ENCODE measurements around the gene SLC9A7.
"Not testable (repeated sequence)": the region's sequence is repeated elsewhere in the genome, so short reads cannot be mapped to it uniquely, and the experiment has no call there.

SLC9A7 gene

DNA sequence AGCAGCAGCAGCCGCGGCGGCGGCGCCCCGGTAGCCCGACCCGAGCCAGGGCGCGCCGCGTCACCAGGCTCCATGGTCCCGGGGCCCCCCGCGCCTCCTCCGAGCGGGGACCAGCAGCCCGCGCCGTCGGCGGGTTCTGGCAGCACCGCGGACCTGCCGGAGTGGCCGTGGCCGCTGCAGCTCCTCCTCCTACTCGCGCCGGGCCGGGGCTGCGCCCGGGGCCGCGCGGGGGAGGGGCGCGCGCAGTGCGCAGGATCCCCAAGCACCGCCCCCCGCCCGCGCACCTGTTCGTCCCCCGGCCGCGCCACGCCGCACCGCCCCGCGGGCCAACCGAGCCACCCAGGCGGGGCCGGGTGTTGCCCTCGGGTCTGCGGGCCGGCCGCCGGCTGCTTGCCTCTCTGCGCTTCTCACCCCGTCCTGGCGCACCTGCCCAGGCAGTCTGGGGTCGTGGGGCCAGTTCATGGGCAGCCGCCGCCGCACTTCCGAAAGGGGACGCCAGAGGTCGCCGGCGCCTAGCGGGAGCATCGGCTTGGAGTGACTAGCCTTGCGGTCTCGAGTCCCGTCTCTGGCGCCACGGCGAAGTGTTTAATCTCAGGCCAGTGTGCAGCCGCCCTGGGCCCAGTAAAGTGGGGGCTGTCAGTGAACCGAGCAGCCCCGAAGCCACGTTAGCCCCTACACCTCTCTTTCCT lies at the start of gene SLC9A7:
Gene SLC9A7 (minus strand): TSS at position 163 of the 689 bp plus-strand sequence. CDS start 89 bp downstream, at position 74.
- peak; percentile 73 for DNase-seq (ENCODE audit: low read depth)

DNA sequence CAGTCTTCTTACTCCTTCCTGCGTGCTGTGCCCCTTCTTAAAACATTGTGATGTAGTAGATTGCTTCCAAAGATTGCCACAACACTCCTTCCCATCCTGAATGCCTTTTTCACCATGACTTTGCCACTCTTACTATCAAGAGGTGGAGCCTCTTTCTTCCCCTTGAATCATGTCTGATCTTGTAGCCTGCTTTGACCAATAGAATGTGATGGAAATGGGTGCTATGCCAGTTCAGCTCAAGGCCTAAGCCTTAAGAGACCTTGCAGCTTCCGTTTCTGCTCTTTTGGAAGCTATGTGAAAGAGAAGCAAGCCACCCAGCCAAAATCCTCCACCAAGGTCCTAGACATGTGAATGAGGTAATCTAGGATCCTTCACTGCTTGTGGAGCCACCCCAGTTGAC lies 46.4 kb upstream of the SLC9A7 start:
- DNase-seq (ENCODE audit: low read depth), result no peak

DNA sequence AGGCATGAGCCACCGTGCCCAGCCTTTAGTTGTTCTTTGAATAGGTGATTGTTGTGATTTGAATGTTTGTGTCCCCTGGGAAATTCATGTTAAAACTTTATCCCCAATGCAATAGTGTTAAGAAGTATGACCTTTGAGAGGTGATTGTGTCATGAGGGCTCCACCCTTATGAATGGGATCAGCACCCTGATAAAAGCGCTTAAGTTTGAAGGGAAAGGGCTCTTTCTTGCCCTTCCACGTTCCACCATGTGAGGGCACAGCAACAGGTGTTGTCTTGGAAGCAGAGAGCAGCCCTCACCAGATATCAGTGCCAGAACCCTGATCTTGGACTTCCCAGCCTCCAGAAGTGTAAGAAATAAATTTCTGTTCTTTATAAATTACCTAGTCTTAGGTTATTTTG lies 44.2 kb upstream of the SLC9A7 start:
- DNase-seq (ENCODE audit: low read depth), result no peak

DNA sequence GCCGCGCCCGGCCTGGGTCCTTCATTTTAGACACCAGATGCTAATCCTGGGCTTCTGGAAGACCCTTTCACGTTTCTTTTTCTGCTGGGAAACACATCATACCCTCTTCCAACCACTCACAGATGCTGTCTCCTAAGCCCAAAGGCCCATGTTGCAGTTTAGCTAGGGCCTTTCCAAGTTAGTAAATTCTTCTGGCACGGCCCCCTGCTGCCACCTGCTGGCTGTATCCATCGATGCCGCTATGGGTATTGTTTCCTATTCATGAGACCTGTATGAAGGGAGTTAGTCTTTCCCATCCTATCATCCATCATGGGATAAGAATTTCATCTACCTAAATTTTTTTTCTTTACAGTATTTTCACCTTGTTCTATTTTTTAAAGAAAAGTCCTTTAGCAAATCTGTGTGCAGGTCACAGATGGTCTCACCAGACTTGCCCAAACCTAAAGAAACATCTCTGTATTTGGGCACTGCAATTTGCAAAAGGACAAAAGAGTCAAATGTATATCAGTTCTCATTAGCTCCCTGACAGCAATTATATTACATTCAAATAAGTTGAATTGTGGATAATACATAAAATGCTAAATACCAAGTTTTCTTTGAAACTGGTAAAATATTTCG lies 37.8 kb upstream of the SLC9A7 start:
- DNase-seq (ENCODE audit: low read depth), result peak; percentile 71

DNA sequence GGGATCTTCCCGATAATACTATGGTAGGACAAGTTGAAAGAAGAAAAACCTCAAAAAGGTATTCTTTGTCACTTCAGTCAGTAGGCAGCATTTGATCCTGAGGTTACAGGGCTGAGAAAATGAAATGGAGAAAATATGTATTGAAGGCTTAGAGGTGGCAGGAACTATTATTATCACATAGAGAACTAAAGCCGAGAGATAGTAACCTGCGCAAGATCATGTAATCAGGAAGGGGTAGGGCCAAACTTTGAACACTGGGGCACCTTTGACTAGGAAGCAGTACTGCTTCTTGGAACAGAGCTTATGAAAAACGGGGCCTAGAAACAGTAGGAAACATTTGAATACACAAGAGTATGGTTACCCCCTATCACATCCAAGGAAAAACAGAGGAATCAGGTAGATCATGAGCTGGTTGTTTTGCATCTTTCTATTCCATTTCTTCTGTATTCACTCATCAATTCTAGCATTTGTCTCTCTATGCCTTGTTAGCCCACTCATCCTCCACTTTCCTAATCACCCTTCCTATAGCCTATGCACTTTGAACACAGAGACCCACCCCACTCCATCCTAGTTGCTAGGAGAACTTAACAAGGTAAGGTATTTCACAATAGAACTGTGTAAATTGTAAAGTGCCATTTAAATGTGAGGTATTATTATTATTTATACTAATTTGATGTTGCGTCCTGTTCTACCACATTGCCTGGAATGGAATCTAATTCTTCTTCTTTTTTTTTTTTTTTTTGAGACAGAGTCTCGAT lies 34.6 kb upstream of the SLC9A7 start:
- DNase-seq (ENCODE audit: low read depth), result no peak

DNA sequence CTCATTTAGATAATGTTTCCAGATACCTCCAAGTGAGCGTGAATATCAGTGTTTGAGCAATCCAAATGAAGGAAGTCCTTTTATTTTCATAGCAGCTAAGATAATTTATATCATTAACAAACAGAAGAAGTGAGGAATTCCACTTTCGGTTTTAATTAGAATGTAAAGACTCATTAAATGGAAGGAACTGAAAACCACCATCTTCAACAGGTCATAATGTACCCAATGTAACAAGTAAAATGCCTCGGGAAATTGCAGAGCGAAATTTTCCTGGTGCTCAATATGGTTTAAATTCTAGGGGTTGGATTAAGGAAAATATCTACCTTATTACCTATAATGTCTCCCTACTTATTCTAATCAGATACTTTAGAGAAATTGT lies 33.9 kb upstream of the SLC9A7 start:
- no peak for DNase-seq (ENCODE audit: low read depth)

DNA sequence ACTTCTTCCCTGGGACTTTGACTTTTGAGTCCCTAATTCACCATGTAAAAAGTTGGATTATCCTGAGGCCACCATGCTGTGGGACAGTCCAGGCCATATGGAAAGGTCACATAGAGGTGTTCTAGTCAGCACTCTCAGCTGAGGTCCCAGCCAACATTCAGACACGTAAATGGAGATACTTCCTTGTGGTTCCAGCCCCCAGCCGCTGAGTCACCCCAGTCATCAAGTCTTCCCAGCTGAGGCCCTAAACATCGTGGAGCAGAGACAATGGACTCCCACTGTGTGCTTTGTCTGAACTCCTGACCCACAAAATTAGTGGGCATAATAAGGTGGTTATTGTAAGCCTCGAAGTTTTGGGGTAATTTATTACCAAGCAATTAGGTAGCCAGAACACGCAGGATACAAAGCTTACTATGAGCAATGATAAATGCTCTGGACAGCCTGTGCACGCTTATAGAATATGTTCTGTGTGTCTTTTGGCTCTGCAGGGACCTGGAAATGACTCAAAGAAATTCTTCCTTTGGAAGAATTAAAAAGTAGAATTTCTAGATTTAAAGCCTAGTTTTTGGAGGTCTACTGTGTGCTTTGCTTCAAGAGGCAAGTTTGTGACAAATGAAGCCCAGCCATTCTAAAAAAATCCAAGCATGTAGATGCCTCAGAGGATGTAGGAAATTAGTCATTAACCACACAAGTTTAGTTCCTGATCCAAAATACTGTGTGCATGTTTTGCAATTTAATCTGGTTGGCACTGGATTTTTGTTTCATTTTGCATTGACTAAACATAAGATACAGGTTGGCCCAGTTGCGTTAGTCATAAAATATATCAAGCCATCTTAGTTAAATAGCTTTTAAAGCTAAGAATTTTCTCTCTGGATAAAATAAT lies 33.2 kb upstream of the SLC9A7 start:
- peak; percentile 93 for DNase-seq (ENCODE audit: low read depth)

DNA sequence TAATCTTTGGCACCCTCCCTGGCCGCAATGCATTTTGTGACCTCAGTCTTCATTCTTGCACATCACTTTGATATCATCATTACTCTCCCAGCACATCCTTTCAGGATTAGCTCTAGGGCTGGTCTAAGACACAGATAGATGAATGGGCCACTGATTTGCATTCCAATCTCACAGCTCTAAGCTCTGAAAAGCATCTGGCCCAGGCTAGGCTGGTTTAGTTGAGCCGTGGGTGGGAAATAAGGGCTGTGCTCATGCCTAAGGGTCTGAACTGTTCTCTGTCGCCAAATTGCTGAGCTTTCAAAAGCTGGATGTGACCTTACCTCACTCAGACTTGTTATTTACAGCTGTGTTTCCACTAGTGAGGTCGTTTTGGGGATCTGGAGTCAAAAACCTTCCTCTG lies 30.0 kb upstream of the SLC9A7 start:
- peak; percentile 70 for DNase-seq (ENCODE audit: low read depth)

DNA sequence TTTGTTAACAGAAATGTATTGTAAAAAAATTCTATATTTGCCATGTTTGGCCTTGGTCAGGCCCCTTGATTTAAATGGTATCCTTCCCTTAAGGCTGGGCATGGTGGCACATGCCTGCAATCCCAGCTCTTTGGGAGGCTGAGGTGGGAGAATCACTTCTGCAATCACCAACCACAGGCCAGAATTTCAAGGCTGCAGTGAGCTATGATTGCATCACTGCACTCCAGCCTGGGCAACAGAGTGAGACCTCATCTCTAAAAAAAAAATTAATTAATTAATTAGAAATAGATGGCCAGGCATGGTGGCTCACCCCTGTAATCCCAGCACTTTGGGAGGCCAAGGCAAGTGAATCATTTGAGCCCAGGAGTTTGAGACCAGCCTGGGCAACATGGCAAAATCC lies 25.5 kb upstream of the SLC9A7 start:
- not testable (repeated sequence) for DNase-seq (ENCODE audit: low read depth)

DNA sequence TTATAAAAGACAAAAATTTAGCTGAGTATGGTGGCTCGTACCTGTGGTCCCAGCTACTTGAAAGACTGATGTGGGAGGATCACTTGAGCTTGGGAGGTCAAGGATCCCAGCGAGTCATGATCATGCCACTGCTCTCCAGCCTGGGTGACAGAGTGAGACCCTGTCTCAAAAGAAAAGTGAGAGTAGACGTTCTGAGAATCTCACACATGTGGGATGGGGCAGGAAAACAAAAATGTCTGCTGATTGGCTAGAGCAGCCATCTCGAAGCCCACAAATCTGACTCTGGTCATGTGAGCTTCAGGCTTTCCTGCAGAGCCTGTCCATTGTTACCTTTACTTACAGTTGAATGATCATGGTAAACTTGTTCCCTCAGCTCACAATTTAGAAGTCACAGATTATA lies 23.1 kb upstream of the SLC9A7 start:
- DNase-seq (ENCODE audit: low read depth), result no peak

DNA sequence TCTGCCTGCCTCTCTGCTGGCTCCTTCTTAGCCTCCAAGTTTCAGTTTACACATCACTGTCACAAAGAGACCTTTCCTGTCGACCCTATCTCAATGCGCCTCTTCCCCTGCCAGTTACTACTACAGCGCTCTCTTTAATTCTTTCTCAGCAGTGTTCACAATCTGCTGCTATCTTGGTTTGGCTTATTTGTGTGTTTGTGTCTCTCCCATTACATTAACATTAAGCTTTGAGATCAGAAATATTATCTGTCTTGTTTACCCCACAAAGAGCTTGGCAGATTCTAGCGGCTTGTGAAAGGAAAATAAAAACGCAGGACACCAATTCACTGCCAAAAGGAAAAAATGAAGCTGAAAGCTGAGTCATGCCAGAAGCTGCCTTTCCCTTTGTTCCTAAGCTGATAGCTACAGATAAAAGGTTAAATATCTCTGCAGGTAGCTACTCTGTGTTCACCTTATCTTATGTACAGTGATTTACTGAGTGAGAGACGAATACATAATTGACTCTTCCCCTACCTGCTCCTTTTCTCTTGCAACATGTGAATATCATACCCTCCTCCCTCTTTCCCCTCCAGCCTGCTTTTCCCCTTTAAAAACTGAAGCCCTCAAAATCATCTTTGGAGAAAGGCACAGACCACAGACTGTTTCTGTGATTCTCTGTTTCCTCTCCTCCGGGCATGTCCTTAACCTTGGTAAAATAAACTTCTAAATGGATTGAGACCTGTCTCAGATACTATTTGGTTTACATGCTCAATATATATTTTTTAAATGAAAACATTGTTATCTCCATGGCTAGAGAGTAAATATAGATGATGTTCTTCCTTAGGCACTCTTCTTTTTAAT lies 19.3 kb upstream of the SLC9A7 start:
- DNase-seq (ENCODE audit: low read depth), result peak; percentile 66

DNA sequence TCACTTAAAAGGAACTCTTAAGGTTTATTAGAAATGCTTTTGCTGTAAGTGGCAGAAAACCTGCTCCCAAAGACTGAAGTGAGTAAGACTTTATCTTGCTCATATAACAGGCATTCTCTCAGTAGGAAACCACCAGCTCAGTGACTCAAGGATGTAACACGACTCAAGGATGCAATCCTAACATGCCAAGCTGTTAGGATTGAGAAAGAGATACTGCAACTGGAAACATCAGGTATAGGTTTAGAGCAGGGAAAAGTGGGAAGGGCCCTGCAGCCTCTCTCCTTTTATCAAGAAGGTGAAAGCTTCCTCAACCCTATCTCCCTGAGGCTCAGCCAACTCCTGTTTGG lies 11.9 kb upstream of the SLC9A7 start:
- peak; percentile 91 for DNase-seq (ENCODE audit: low read depth)

DNA sequence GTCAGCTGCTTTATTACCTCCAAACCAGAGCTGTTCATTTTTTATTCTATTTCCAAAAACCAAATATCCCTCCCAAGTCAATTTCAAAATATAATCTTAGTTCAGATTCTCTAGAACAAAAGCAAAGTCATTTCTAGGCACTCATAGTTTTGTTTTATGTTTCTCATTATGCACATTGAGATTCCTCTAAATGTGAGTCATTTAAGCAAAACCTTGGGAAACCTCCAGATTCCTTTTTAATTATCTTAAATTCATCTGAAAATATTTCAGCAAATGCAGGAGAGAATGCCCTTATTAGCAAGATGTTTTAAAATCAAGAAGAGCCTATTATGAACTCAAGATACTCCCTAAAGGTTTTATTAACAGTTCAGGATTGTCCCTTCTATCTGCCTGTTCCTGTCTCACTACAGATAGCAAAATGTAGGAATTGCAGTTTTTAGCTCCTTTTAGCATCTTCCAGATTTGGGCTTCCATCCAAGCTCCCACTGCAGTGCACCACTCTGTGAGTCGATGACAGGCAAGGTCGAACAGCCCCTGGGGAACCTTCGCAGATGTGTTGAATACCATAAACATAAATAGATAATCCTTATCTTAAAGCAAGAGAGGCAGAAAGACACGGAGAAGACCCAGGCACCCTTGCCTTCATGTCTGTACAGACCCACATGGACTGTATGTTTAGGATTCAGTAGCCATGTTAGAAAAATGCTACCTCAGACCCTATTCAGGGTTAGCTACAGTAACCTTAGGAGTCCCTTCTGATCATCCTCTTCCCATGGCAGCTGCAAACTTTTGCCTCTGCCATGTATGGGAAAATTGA lies 11.3 kb upstream of the SLC9A7 start:
- DNase-seq (ENCODE audit: low read depth), result peak; percentile 76

DNA sequence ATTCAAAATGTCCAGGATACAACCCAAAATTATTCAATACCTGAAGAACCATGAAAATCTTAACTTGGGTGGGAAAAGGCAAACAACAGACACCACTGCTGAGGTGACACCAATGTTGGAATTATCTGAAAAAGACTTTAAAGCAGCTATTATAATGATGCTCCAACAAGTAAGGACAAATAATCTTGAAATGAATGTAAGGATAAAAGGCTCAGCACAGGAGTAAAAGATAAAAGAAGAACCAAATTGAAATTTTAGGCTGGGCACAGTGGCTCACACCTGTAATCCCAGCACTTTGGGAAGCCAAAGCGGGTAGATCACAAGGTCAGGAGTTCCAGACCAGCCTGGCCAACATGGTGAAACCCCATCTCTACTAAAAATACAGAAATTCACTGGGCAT lies 4.0 kb upstream of the SLC9A7 start:
- no peak for DNase-seq (ENCODE audit: low read depth)

DNA sequence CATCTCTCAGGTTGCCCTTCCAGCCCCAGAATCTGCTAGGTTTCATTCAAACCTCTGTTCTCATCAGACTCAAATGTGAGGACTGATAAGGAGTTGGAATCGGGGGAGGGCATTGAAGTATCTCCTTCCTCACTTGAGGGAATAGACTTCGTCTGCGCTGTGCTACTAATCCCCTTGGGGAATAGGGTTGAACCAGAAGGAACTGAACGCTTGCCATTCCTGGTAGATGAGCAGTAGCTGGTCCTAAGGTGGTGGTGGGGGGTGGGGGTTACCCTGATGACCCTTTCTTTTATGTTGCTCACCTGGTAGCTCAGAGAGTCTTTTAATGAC lies 692 bp upstream of the SLC9A7 start:
- peak; percentile 51 for DNase-seq (ENCODE audit: low read depth)

DNA sequence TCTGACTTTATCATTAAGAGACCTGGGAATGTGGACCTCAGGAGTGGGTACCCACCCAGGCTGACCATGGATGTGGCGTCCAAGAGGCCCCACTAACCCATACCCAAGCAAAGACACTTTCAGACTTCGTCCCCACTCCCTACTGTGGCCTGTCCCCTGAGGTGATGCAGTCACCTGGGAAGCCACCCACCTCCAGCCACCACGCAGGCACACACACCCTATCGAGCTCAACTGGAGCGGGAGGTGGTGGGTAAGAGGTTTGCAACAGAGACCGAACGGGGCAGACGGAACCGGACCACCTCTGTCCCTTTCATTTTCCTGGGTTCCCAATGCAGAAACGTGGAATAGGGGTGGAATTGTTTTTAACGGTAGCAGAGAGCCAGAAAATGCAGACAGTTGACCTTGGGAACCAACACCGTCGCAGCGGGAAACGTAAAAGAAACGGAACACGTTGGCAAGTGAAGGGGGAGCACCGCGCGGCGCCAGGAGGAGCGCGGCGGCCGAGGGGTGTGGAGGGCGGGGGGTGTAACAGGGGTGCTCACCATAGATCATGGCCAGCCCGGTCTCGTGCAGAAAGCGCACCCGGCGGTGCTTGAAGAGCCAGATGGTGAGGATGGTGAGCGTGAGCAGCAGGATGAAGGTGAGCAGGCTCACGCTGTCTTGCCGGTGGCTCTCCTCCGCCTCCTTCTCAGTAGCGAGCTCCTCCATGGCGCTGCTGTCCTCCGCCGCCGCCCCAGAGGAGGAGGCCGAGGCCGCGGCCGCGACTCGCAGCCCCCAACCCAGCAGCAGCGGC lies 559 bp downstream of the SLC9A7 start:
- peak; percentile 26 for DNase-seq (ENCODE audit: low read depth)

DNA sequence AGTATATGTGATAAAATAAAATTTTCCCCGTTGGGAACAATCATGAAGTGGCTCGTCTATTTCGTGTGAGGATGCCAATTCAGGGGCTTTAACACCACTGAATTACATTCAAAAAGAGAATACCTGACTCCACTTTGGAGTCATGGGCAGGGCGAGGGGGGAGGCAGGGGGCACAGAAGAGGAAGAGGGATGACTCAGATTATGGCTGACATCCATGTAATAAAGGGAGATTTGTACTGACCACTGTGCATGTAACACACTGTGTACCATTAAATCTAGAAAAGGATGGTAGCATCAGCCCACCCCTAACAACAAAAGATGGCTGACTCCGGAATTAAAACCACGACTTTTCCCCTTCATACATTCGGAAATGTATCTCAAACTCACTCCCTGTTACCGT lies 1.3 kb downstream of the SLC9A7 start:
- peak; percentile 36 for DNase-seq (ENCODE audit: low read depth)

DNA sequence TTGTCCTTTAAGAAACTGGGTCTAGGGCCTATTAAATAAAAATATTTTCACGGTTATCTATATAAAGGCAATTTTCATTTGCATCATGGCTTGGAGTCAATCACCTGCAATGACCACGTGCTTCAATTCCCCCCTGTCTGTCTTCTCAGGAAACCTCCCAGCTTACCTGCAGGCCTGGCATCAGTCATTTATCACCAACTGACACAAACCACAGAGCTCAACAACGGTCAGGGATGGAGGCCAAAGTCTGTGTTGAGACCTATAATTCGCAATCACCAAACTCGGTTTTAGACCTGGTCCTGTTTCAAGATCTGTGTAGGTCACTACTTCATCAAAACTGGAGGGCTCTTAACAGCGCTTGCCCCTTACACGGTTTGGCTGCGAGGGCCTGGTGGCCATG lies 1.9 kb downstream of the SLC9A7 start:
- no peak for DNase-seq (ENCODE audit: low read depth)

DNA sequence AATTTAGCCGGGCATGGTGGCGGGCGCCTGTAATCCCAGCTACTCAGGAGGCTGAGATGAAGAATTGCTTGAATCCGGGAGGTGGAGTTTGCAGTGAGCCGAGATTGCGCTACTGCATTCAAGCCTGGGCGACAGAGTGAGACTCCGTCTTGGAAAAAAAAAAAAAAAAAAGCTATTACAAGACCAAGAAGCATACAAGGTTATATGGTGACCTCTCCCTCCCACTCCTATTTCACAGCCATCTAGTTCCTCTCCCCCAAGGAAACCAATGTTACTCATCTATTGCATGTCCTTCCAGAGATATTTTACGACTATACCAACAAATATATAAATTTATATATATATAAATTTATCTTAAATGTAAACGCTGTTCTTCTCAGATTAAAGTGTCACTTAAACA lies 3.2 kb downstream of the SLC9A7 start:
- DNase-seq (ENCODE audit: low read depth), result no peak

DNA sequence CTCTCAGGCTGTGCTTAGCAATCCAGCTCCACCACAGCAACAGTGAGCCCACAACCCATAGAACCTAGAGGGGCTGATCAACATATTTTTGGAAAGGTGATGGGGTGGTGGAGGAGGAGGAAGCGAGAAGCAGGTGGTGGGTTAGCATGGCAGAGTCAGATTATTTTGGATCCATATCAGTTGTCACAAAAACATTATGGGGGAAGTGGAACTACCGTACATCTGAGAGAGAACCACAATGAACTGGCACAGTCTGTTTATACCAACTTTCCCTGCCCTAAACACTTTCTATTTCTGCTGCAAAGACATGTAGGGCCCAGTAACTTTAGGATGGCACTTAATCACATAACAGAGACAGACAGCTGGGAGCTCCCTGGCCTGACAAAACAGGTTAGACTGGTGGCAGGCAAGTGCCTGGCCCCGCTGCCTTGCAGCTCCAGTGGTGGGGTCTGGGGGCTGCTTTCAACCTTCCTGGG lies 4.3 kb downstream of the SLC9A7 start:
- no peak for DNase-seq (ENCODE audit: low read depth)

Data from EH (cell line).